Measurements from ENCODE around the gene JUNB. TPM values are rescaled to one million over a fixed set of nuclear protein-coding genes. Genes with fewer than 3 reads are reported as not detected.
A peak's percentile ranks its signal among the peaks of the same experiment; 100 is the strongest.

Gene JUNB
- total RNA-seq, 1 donor from 2014 or later, result 5.7 TPM

DNA sequence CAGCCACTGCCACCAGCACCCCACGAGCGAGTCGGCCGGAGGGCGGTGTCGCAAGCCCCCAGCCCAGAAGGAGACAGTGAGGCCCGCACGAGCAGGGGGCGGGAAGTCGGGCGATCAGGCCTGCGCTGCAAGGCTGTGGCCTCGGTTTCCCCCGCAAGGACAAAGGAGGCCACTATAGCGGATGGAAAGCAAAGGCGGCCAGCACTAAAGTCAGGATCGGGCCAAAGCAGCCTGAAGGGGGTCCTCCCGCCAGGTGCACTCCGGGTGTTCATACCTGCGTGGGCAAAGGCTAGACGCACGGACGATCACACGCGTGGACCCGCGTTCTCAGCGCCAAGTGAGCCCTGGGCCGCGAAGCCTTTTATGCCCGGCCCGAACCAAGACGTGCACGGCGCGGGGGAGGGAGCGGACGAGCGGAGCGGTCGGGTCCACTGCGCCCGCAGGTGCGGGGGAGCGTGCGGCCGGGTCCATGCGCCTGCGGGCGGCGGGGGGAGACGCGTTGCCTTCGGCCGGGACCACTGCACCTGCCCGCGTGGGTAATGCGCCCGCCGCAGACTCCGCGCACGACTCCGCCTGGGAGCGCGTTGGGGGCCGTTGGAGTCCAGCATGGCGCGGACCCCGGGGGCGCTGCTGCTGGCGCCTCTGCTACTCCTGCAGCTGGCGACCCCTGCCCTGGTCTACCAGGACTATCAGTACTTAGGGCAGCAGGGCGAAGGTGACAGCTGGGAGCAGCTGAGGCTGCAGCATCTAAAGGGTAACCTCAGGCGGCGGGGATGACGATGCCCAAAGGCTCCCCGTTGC lies 10.4 kb downstream of the JUNB start, which contains the start of the genes PRDX2 and THSD8:
PRDX2 (minus strand) TSS at position 335 of the 801 bp plus-strand sequence. CDS start 539 bp downstream, outside the sequence.
THSD8 (plus strand) TSS at position 604 of the 801 bp plus-strand sequence; CDS start at position 607, 3 bp downstream.
- peaks cover 3% of the 10 kb centered on the region for H3K27me3 Mint-ChIP-seq
- peak within 1 kb of the TSS; percentile 94 for H3K27ac Mint-ChIP-seq

DNA sequence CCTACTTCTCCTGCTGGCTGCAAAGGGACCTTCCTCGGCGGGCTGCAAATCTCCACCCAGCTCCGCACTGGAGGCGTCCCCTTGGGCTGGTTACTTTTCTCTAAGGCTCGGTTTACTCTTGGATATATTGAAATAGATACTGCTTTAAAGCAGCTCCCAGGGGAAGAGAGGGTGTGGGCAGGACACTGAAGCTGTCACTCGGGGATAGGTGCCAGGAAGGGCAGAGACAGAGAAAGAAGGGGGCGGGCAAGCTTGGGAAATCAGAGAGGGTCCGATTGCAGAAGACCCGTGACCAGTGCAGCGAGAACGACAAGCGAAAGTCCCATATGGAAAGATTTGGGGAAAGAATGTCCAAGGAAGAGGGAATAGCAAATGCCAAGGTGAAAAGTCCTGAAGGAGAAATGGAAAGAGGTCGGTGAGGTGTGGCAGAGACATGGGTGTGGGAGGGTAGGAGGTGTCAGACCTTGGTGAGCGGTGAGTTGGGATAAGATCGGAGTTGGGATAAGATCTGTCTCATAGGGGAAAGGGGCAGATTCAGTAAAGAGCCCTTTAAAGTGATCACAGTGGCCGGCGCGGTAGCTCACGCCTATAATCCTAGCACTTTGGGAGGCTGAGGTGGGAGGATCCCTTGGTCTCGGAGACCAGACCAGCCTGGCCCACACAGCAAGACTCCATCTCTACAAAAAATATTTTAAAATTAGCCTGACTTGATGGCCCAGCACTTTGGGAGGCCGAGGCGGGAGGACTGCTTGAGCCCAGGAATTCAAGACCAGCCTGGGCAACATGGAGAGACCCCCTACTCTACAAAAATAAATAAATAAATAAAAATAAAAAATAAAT lies 11.2 kb downstream of the JUNB start:
- H3K9me3 Mint-ChIP-seq (ENCODE audit: low read depth), result no peaks in the 10 kb centered on the region
- no peak for DNase-seq (ENCODE audit: low spot score, unreplicated experiment)
- peaks cover 25% of the 10 kb centered on the region for H3K4me1 Mint-ChIP-seq (ENCODE audit: low read depth)
- H3K27ac Mint-ChIP-seq, result peak overlapping the region; percentile 33
- H3K27me3 Mint-ChIP-seq, result peaks cover 3% of the 10 kb centered on the region
- H3K4me3 Mint-ChIP-seq (ENCODE audit: low read depth), result peak overlapping the region; percentile 92
- TF ChIP-seq, protein P1, sequence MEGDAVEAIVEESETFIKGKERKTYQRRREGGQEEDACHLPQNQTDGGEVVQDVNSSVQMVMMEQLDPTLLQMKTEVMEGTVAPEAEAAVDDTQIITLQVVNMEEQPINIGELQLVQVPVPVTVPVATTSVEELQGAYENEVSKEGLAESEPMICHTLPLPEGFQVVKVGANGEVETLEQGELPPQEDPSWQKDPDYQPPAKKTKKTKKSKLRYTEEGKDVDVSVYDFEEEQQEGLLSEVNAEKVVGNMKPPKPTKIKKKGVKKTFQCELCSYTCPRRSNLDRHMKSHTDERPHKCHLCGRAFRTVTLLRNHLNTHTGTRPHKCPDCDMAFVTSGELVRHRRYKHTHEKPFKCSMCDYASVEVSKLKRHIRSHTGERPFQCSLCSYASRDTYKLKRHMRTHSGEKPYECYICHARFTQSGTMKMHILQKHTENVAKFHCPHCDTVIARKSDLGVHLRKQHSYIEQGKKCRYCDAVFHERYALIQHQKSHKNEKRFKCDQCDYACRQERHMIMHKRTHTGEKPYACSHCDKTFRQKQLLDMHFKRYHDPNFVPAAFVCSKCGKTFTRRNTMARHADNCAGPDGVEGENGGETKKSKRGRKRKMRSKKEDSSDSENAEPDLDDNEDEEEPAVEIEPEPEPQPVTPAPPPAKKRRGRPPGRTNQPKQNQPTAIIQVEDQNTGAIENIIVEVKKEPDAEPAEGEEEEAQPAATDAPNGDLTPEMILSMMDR (IDR thresholded peaks at IDR 0.05; ENCODE audit: unreplicated experiment), result no peak
- H3K36me3 Mint-ChIP-seq (ENCODE audit: insufficient read depth), result peaks cover 4% of the 10 kb centered on the region

More for the DNA sequence above, 10.4 kb downstream of the JUNB start, which contains the start of the genes PRDX2 and THSD8:
- TF ChIP-seq, protein P1 (IDR thresholded peaks at IDR 0.05; ENCODE audit: unreplicated experiment), result no peak
- Mint-ChIP-seq H3K9me3 (ENCODE audit: low read depth) (no peaks in the 10 kb centered on the region), H3K4me3 (ENCODE audit: low read depth) (peak within 1 kb of the TSS; percentile 92), H3K4me1 (ENCODE audit: low read depth) (peaks cover 20% of the 10 kb centered on the region), H3K36me3 (ENCODE audit: insufficient read depth) (peaks cover 4% of the 10 kb centered on the region)
- DNase-seq (ENCODE audit: low spot score, unreplicated experiment), result peak; percentile 84

DNA sequence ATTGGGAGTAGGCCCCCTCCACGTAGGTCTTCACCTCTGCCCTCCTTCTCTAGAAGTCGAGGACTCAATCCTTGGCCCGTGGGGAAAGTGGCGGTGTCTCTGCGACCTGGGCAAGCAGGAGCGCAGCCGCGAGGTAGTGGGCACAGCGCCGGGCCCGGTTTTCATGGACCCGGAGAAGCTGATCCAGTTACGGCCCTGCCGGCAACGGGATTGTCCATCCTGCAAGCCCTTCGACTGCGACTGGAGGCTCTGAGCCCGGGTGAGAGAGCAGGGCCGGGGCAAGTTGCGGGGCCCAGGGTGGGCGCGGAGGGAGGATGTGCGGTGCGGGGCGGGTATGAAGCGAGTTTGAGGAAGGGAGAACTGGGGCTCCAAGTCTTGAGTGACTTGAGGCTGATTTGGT lies 12.8 kb downstream of the JUNB start:
- H3K27me3 Mint-ChIP-seq, result peaks cover 3% of the 10 kb centered on the region

DNA sequence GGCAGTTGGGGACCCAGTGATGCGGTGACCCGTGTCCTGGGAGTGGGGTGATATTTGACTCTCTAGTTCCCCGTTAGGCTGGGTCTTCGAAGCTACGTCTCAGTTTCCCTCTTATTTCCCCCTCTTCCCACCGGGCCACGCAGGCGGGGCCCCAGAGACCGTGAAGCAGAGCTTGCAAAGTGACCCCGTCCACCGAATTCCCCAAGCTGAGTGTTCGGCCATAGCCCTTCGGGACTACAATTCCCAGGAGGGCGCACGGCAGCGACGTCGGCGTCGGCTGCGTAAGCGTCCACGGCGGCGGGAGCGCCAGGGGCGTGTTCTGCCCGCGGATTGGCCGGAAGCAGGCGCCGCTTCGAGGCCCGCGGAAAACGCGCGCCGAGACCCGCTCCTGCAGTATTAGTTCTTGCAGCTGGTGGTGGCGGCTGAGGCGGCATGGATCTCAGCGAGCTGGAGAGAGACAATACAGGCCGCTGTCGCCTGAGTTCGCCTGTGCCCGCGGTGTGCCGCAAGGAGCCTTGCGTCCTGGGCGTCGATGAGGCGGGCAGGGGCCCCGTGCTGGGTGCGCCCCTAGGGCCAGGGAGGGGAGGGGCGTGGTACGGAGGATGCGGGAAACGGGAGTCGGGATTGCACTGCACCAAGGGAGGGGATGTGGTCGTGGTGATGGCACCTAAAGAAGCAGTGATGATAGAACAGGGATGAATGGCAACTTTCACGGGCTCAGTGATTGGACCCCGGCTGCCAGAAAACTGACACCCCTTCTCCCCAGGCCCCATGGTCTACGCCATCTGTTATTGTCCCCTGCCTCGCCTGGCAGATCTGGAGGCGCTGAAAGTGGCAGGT lies 15.2 kb downstream of the JUNB start, which contains the start of gene RNASEH2A:
RNASEH2A (plus strand) TSS at position 343 of the 840 bp plus-strand sequence; CDS start at position 433, 90 bp downstream.
- Mint-ChIP-seq H3K9me3 (ENCODE audit: low read depth) (no peaks in the 10 kb centered on the region), H3K27me3 (peaks cover 3% of the 10 kb centered on the region), H3K36me3 (ENCODE audit: insufficient read depth) (peaks cover 3% of the 10 kb centered on the region), H3K4me3 (ENCODE audit: low read depth) (peak within 1 kb of the TSS; percentile 94), H3K27ac (peak within 1 kb of the TSS; percentile 93), H3K4me1 (ENCODE audit: low read depth) (peaks cover 17% of the 10 kb centered on the region)
- TF ChIP-seq, protein P1 (IDR thresholded peaks at IDR 0.05; ENCODE audit: unreplicated experiment), result no peak
- peak; percentile 75 for DNase-seq (ENCODE audit: low spot score, unreplicated experiment)

More for the DNA sequence above, 12.8 kb downstream of the JUNB start:
- TF ChIP-seq, protein P1 (IDR thresholded peaks at IDR 0.05; ENCODE audit: unreplicated experiment), result no peak
- H3K4me3 Mint-ChIP-seq (ENCODE audit: low read depth), result peak overlapping the region; percentile 19
- no peak overlapping the region for H3K27ac Mint-ChIP-seq
- no peak for DNase-seq (ENCODE audit: low spot score, unreplicated experiment)
- no peaks in the 10 kb centered on the region for H3K9me3 Mint-ChIP-seq (ENCODE audit: low read depth)
- H3K36me3 Mint-ChIP-seq (ENCODE audit: insufficient read depth), result peaks cover 4% of the 10 kb centered on the region
- H3K4me1 Mint-ChIP-seq (ENCODE audit: low read depth), result peaks cover 25% of the 10 kb centered on the region
